Eye (tissue), 1 donor: ENCODE measurements around the gene RANBP1.
"Not testable (repeated sequence)": the region's sequence is repeated elsewhere in the genome, so short reads cannot be mapped to it uniquely, and the experiment has no call there.

Experiments
- DNase-seq: peaks from one replicate; pipeline ENCODE4 v3.0.0-alpha.2; 2015

Gene RANBP1

DNA sequence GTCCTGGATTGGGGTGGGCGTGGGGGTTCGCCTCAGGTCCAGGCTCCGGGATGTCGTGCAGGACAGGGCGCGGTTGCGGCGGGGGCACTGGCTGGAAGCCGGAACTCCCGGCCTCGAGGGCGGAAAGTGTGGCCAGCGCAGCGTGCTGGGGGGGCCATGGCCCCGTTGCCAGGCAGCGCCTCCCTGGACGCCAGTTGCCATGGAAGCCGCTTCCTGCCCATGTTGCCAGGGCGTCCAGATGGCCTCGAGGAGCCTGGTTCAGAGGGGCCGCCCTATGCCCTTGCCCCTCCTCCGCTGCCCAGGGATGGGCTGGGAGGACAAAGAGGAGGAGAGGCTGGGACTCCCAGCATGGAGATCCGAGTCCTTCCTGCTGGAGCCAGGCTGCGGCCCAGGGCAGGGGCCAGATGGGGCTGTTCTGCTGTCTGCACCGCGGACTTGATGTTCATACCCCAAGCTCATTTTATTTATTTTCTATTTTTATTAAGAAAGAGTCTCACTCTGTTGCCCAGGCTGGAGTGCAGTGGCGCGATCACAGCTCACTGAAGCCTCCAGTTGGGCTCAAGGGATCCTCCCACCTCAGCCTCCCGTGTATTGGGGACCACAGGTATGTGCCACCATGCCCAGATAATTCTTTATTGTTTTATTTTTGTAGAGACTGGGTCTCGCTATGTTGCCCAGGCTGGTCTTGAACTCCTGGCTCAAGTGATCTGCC lies 39.6 kb downstream of the RANBP1 start:
- DNase-seq, result peak; percentile 93

DNA sequence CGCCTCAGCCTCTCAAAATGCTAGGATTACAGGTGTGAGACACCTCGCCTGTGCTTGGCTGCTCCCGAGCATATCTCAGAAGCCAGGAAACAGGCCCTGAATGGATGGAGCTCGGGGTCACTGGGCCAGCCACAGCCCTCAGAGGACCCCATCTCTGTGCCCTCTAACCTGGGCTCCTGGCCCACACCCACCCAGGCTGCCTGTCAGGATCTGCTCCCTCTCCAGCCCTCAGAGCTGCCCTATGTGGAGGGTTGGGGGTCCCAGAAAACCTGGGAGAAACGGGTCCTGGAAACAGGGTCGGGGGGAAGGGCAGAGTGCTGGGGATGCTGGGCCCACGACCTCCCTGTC lies 40.1 kb downstream of the RANBP1 start:
- DNase-seq, result no peak

DNA sequence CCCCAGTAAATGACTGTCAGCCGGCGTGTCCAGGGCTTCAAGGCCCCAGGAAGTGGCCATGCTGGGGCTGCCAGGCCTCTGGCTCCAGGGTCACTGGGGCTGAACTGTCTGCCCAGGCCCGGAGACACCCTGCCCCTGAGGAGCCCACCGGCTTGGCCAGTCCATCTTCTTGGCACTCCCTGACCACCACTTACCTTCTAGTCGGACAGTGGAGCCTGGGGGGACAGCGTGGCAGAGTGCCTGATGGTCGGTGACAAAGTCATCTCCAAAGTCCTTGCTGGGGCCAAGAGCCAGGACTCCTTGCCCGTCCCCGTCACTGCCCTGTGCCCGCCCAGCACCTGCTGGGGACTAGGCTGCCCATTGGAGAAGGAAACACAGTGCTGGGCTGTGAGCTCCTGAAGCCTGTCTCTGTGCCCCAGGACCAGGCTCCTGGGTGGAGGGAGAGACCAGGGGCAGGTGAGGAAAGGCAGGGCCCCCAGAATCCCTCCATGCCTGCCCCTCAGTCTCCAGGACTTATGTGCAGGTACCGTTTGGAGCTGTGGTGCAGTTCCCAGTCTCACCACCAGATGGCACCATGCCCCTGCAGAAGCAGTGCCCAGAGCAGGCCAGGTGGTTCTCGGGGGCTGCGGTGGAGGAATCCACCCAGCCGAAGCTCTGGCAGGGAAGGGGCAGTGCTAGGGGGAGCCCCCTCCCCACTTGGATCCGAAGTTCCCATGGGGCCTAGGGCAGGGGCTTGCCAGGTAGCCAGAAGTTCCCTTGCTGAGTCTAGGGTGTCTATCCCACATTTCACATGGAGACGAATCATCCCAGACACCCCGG lies 40.9 kb downstream of the RANBP1 start:
- peak; percentile 95 for DNase-seq

DNA sequence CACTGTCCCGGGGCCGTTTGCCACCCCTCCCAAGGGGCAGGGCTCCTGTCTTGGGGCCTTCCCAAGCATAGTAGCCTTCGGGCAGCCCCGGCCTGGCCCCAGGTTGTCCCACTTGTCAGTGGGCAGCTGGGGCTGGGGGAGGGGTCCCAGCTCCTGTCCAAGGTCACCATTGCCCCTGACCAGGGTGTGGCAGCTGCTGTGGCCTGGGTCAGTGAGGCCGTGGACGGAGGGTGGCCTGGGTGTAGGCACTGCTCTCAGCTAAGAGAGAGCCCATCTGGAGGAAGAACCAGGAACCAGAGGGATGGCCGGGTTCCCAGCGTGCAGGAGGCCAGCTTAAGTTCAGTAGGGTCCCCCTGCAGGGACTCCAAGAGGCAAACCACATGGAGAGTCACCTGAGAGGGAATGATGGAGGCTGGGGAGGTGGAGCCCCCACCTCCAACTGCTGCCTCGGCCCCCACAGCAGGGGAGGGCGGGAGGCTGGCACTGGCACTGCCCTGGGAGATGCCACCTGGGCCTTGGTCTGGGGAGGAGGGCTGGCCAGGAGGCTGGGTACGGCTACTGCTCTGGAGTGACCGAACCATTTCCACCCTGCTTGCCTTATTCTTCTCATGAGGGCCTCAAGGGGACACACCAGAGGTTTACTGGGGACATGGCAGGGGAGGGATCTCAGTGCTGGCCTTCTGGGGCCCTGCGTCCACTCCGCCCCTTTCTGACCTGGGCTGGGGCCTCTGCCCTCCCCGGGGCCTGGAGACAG lies 41.7 kb downstream of the RANBP1 start:
- no peak for DNase-seq

DNA sequence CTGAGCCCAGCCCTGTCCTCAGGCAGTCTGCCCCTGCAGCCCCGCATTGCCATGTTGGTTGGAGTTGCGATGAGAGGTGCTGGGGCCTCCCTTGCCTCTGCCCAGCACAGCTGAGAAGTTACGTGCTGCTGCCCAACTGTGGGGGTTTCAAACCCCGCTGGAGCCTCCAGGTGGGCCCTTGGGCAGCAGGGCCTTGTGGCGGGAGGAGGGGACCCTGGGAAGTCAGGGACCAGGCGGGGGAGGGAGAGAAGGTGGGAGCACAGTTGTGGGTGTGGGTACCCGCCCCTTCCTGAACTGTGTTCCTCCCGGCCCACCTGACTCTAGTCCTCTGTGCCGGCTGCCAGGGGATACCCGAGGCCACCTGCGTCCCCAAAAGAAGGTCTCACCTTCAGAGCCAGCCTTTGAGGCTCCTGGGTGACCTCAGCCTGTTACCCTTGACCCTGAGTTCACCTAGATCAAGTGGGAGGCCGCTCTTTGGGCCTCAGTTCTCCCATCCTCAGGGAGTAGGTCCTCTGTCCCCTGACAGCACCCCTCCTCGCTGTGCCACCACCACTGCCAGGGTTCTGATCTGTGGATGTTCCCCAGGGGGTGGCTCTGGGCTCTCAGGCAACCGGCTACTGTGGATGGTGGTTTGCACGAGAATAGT lies 42.6 kb downstream of the RANBP1 start:
- no peak for DNase-seq

DNA sequence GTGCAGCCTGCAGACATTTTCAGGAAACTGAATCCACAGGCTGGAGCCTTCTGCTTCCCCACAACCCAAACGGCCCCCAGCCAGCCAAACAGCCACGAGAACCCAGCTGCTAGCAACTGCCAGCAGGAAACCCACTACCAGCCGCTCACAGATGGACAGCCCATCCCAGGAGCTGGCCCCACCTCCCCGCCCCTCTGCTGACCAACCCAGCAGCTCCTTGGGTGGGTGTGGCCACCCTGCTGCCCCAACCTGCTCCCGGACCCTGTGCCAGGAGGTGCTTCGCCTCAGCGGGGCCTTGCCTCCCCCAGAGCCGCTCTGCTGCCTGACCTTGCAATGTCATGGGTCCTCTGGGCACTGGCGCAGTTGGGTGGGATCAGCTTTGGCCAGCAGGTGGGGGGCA lies 43.2 kb downstream of the RANBP1 start:
- peak; percentile 76 for DNase-seq

DNA sequence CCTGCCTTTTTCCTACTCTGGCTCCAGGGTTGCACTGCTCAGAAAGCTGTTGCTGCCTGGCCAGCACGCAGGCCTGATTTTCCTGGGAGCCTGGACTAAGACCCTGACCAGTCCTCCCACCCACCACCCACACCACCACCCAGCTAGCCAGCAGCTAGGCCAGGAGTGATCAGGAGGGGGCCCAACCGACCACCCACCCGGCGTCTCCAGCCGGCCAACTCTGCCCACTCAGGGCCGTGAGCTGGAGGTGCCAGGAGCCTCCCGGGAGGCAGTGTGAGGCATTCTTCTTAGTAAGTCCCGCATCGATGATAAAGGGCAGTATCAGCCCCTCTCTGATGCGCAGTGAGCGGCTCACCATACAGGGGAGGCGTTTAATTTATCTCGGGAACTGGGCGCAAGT lies 43.6 kb downstream of the RANBP1 start:
- DNase-seq, result not testable (repeated sequence)

DNA sequence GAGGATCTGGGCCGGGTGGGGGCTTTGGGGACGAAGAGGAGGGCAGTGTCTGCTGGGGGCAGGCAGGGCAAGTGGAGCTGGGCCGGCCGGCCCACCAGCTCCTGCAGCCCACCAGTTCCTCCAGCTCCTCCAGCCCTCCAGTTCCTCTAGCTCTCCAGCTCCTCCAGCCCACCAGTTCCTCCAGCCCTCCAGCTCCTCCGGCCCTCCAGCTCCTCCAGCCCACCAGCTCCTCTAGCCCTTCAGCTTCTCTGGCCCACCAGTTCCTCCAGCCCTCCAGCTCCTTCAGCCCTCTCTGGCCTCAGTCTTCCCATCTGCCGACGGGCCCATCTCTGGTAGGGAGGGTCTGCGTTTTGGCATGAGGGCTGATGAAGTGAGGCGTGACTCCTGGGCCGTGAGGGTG lies 44.1 kb downstream of the RANBP1 start:
- no peak for DNase-seq

DNA sequence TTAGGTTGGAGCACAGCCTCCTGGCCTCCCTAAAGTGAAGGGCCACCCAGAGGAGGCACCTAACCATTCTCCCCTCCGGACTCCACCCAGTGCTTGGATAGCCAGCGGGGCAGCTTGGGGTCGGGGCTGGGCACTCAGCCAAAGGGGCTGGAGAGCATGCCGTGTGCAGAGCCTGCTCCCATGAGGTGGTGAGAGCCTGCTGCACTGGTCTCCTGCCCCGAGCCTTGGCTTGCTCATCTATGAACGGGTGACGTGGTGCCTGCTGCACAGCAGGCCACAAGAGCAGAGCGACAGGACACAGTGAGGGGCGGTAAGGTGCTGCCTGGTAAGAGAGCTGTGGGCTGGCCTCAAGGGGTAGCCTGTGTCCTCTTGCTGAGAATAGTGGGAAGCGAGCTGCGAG lies 49.0 kb downstream of the RANBP1 start:
- no peak for DNase-seq

DNA sequence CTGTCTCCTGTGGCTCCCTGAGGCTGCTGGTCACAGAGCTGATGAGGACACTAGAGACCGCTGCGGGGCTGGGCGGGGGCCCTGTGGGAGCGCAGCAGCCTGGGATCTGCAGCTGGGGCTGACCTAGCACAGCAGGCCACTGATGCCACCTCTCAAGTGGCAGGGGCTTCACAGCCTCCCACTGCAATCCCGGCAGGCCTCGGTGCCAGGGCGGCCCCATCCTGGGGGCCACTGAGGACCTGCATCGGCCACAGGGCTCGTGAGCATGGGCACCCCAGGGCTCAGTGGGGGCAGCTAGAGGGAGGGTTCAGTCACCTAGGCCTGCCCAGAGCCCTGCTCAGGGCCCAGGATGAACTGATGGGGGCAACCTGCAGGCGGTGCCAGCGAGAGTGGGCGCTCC lies 49.5 kb downstream of the RANBP1 start:
- no peak for DNase-seq

DNA sequence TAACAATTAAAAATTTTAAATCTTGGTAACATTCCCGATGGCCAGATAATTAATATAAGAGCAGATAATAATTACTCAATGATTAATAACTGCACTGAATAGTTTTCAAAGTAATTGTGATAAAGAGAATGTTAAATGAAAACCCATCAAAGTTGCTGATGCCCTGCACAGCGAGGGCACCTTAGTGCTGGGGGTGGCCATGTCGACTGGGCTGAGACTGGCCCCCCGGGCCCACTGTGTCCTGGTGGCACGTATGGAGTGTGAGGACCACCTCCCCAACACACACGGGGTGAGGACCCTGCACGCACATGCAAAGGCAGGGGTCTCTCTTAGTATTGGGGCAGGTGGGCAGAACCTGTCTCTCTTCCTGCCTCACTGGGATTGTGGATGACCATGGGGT lies 50.0 kb downstream of the RANBP1 start:
- no peak for DNase-seq

DNA sequence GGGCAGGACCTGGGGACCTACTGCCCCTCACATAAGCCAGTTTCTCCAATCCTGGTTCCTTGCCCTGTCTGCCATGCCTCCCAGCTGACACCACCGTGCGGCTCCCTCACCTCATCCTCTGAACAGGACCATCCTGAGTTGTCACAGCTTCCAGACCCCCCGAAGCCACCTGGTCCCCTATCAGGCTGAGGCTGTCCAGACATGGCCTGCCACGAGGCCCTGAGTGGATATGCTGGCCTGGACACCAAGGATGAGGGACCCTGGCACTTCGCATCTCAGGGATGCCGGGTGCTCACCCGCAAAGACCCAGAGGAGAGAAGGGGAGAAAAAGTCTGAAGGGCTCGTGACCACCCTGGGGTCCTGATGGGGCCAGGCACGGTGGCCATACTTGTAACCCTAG lies 50.8 kb downstream of the RANBP1 start:
- DNase-seq, result no peak

DNA sequence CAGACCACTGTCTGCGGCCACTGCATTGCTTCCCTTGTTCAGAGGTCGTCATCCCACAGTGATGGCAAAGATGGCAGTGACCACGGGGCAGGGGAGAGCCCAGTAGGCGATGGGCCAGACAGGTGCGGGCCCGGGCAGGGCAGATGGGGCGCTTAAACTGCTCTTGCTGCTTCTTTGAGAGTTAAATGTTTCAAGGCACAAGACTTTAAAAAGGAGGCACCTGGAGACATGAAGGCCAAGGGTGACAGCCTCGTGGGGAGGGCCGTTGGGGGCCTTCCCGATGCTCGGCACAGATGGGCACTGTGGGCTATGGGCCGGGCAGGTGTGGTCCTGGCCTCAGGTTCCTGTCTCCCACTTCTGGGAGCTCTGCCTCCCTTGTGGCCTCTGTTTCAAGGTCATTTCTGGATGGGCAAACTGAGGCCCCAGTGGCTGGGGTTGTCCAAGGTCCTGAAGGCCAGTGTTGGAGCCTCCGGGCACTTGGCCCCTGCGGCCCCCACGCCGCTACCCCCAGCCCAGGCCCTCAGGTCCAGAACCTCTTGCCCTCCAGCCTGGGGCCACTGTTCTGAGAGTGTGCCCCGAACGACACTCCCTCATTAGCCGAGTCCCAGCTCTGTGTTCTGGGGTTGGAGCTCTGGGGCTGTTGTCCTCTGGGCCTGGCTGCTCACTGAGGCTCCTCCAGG lies 51.9 kb downstream of the RANBP1 start:
- DNase-seq, result no peak

DNA sequence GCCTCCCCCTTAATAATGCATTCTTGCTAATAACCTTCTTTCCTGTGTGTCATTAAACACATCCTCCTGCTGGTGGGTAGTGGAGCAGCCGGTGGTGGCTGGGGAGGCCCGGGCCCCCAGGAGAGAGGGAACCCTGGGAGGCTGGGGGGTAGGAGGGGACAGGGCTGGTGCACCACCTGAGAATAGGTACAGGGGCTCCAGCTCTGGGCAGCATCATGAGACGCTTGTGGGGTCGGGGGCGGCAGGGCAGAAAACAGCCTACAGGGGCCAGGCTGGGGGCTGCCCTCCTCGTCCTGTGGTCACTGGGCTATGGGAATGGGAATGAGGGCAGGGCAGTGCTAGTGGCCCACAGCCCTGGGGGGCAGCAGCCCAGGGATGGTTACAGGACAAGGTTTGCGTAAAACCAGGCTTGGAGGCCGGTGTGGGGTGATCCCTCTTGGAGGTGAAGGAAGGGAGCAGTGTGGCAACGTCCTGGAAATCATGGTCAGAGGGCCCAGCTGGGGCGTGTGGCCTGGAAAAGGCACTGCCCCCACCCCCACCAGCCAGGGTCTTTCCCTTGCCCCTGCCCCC lies 53.4 kb downstream of the RANBP1 start:
- no peak for DNase-seq

DNA sequence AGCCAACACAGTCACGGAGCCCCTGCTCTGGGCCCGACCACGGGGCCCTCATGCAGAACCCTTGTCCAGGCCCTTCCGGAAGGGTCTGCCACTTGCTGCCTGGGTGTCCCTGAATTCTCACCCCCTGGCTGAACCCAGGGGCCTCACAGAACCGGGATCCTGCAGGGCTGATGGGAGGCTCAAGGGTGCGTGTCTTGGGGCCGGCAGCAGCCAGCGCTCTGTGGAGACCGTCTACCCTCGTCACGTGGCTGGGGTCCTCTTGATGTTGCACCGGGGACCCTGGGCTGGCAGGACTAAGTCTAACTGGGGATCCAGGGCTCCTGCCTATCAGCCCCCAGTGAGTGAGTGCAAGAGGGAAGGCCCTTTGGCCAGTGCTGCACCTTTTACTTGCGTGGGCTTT lies 54.3 kb downstream of the RANBP1 start:
- DNase-seq, result no peak

DNA sequence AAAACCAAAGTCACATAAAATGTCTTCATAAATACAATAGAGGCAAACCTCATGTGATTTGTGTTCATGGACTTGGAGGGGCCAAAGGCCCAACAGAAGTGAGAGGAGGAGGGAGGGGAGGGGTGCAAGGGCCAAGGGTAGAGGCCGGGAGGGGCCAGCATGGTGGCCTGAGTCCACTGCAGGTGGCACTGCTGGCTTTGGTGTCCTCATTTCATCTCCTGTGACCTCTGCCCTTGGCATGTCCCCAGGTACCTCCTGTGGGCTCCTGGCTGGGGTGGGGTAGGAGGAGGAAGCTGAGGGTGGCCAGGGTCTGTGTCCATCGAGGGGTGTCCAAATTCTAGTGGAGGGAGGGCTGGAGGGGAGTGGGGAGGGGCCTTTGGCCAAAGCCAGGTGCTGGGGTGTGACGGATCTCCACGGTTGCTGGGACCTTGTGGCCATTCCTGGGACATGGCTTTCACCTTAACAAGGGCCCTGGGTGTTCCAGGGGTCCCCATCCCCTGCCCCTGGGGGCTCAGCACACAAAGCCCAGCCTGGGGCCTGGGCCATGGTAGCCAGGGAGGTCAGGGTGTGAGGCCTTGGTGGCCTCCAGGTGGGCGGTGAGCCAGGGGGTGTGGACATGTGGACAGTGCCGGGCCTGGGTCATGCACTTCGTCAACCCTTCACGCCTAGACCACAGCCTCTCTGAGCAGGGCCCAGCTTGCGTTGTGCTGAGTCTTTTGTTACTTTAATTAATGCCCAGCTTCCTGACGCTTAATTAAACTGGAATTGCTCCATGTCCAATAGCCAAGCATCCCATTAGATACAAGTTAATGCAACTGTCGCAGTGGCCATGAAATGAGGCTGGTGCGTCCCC lies 55.6 kb downstream of the RANBP1 start:
- no peak for DNase-seq

DNA sequence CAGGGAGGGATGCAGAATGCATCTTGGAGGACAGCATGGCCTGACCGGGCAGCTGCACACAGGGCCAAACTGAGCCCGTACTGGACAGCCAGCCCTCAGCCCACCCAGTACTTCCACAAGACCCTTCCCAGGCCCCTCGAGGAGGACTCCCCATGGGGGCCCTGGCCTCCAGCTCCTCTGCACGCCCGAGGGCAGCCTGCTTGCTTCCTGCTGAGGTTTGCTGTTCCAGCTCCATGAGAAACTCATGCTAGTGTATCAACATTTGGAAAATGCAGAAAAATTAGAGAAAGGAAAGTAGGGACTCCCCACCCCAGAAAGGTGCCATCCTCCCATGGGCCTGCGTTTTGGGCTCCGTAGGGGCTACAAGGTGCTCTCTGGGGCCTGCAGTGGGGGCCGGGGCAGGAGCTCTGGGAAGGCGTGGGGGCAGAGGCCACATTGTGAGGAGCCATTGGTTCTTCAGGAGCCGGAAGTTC lies 56.3 kb downstream of the RANBP1 start:
- no peak for DNase-seq

DNA sequence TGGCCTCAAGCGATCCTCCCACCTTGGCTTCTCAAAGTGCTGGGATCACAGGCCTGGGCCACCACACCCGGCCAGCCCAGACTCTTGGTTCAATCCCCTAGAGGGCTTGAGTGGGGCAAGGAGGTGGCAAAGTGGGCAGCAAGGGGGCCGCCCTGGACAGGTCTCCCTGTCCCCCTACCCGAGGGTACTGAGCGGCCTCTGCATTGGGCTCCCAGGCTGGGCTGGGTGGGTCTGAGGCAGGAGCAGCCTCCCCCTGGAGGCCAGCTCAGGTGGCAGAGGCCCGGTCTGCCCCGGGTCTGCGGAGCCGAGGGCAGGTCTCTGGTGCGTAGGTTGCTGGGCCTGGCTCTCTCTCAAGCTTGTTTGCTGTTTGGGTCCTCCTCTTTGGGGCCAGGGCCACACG lies 57.3 kb downstream of the RANBP1 start:
- no peak for DNase-seq

DNA sequence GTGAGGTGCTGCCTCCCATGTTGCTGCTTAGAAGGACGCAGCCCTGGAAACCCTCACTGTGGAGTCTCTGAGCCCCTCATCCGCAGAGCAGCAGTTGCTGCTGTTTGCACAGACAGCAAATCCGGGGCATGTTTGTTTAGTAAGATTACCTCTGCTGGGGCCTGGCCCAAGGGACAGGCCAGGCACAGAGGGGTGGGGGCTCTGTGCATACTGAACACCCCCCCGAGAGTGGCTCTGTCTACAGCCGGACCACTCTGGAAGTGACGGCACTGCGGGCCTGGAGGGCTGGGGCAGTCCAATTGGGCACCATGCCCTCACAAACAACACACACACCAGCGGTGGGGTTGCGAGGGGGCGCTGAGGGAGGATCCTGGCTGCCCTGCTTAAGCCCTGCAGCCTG lies 57.9 kb downstream of the RANBP1 start:
- DNase-seq, result no peak

DNA sequence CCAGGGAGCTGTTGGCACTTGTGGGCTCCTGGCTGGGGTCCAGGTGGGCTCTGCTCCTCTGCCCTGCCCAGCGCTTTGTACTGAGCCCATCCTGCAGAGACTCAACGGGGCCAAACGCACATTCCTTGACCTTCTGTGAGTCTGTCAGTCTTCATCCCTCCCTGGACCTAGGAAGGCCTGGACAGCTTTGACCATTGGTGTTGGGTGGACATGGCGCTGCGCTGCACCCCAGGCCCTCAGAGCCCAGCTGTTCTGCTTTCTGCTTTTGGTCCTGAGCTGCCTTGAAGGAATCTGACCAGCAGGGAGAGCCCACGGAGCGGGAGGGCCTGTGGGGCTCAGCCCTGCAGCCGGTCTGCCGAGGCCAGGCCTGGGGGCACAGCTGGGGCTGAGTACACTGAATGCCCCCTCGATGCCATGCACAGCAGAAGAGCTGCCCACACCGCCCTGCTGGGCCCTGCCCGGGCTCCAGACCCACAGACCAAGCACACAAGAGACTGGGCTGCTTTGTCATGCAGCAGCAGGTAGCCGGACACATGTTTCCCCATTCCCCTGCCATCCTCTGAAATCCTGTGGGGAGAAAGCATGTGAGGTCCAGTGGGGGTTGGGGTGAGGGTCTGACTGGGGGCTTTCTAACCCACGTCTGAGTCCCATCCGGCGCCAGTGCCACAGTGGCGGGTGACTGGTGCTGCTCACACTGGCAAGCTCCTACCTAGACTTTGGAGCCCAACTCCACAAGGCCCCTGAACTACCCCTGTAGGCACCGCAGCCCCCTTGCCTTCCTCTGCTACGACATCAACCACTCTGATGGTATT lies 59.1 kb downstream of the RANBP1 start:
- DNase-seq, result no peak

DNA sequence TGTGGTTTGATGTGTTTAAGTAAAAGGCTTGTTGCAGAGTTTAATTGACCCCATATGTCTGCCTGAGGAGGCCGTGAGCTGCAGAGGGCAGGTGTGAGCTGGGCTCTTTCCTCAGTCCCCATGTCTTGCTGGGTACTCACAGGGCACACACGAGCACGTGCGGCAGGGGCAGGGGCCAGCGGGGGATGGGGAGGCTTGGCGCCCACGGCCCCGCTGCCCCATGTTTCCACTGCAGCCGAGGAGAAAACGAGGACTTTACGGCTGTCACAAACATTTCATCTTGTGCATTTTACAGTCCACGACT lies 59.6 kb downstream of the RANBP1 start:
- DNase-seq, result no peak
